Neural cell (in vitro differentiated cells): Measurements from ENCODE around the gene GMDS. TPM values are rescaled to one million over a fixed set of nuclear protein-coding genes. Genes with fewer than 3 reads are reported as not detected.

ENCODE experiments used
- H2AFZ ChIP-seq: fragments of 200-600, 300-800 bp; sonication (generic), shearing (Covaris generic); 2 replicates; pipeline ENCODE4 v1.6.0; 2014; ENCODE audit warnings: low read depth, mild to moderate bottlenecking, antibody characterized with exemption, low read length, moderate library complexity
- H3F3A ChIP-seq: fragments of 200-600 bp; shearing (Covaris generic); 2 replicates; pipeline ENCODE4 v1.6.1; 2016; ENCODE audit warnings: mild to moderate bottlenecking, moderate library complexity, mixed read lengths, antibody characterized with exemption, low read length; ENCODE audit not compliant: insufficient read depth, poor library complexity, severe bottlenecking
- H3K27ac ChIP-seq: fragments of 200-600, 300-800 bp; sonication (generic), shearing (Covaris generic); 2 replicates; pipeline ENCODE4 v1.5.1; 2014; ENCODE audit warnings: mild to moderate bottlenecking, low read length, moderate library complexity
- H3K27me3 ChIP-seq: fragments of 300-800, 200-600 bp; sonication (generic), shearing (Covaris generic); 2 replicates; pipeline ENCODE4 v1.6.0; 2014; ENCODE audit warnings: mild to moderate bottlenecking, low read depth, low read length, moderate library complexity; ENCODE audit not compliant: insufficient read depth
- H3K36me3 ChIP-seq: fragments of 300-800, 200-600 bp; sonication (generic), shearing (Covaris generic); 2 replicates; pipeline ENCODE4 v1.5.1; 2014; ENCODE audit warnings: mild to moderate bottlenecking, antibody characterized with exemption, low read length, moderate library complexity; ENCODE audit not compliant: insufficient read depth
- H3K4me2 ChIP-seq: fragments of 300-800, 200-600 bp; sonication (generic), shearing (Covaris generic); 2 replicates; pipeline ENCODE4 v1.6.0; 2014; ENCODE audit warnings: mild to moderate bottlenecking, low read length
- H3K4me3 ChIP-seq: fragments of 300-800, 200-600 bp; sonication (generic), shearing (Covaris generic); 2 replicates; pipeline ENCODE4 v1.5.1; 2014; ENCODE audit warnings: mild to moderate bottlenecking, low read length, moderate library complexity
- H3K79me2 ChIP-seq: fragments of 200-600 bp; shearing (Covaris generic); replicated peaks from 2 replicates; pipeline ENCODE4 v1.6.0; 2014; ENCODE audit warnings: mild to moderate bottlenecking, low read length, moderate library complexity; ENCODE audit not compliant: insufficient read depth
- H3K9ac ChIP-seq: fragments of 300-800, 200-600 bp; sonication (generic), shearing (Covaris generic); 2 replicates; pipeline ENCODE4 v1.6.1; 2016; ENCODE audit warnings: mild to moderate bottlenecking, low read length, mixed read lengths
- H3K9me2 ChIP-seq: fragments of 200-600 bp; shearing (Covaris generic); 2 replicates; pipeline ENCODE4 v1.6.1; 2016; ENCODE audit warnings: mild to moderate bottlenecking, low read length, mixed read lengths; ENCODE audit not compliant: insufficient read depth
- H3K9me3 ChIP-seq: fragments of 200-600, 300-800 bp; sonication (generic), shearing (Covaris generic); 2 replicates; pipeline ENCODE4 v1.6.1; 2016; ENCODE audit warnings: mild to moderate bottlenecking, mixed run types, low read length, moderate library complexity, mixed read lengths
- H4K20me1 ChIP-seq: fragments of 200-600 bp; shearing (Covaris generic); 2 replicates; pipeline ENCODE4 v1.6.1; 2016; ENCODE audit warnings: mild to moderate bottlenecking, mixed run types; ENCODE audit not compliant: insufficient read depth
- EP300 ChIP-seq: fragments of 450-650 bp; conservative IDR thresholded peaks from 2 replicates; pipeline ENCODE4 v1.6.1; 2014; ENCODE audit warnings: antibody characterized with exemption, mild to moderate bottlenecking, moderate library complexity; ENCODE audit not compliant: poor library complexity, severe bottlenecking
- EZH2 ChIP-seq: fragments of 200-600, 300-800 bp; shearing (Covaris generic), sonication (generic); IDR thresholded peaks from 2 replicates; pipeline ENCODE4 v1.6.1; 2014; ENCODE audit warnings: antibody characterized with exemption, low read length, borderline replicate concordance, mild to moderate bottlenecking; ENCODE audit not compliant: insufficient read depth, poor library complexity, severe bottlenecking
- MXI1 ChIP-seq: fragments of 450-650 bp; conservative IDR thresholded peaks from 2 replicates; pipeline ENCODE4 v1.6.1; 2014; ENCODE audit warnings: antibody characterized with exemption, mild to moderate bottlenecking; ENCODE audit not compliant: poor library complexity, severe bottlenecking
- POLR2AphosphoS5 ChIP-seq: IDR thresholded peaks from 2 replicates; pipeline ENCODE4 v1.6.1; 2012
- RAD21 ChIP-seq: fragments of 450-650 bp; conservative IDR thresholded peaks from 2 replicates; pipeline ENCODE4 v1.6.1; 2014; ENCODE audit warnings: antibody characterized with exemption, mild to moderate bottlenecking, moderate library complexity
- SMC3 ChIP-seq: fragments of 450-650 bp; conservative IDR thresholded peaks from 2 replicates; pipeline ENCODE4 v1.6.1; 2014; ENCODE audit warnings: antibody characterized with exemption, mild to moderate bottlenecking, moderate library complexity; ENCODE audit not compliant: poor library complexity
- TAF1 ChIP-seq: IDR thresholded peaks from 2 replicates; pipeline ENCODE4 v1.6.1; 2012; ENCODE audit warnings: low read depth
- polyA plus RNA-seq: library from polyadenylated mRNA; depleted of rRNA; stranded (reverse); fragments of >200 nt; gene quantifications from 2 replicates; pipeline ENCODE4 v1.2.3, GENCODE V29; 2014
- TF ChIP-seq, protein P1 (sequence below): IDR thresholded peaks from 2 replicates; pipeline ENCODE4 v1.6.1; 2012; ENCODE audit warnings: borderline replicate concordance
- TF ChIP-seq, protein P2 (sequence below): fragments of 450-650 bp; IDR thresholded peaks from 2 replicates; pipeline ENCODE4 v1.5.1; 2014; ENCODE audit warnings: antibody characterized with exemption, mild to moderate bottlenecking, moderate library complexity; ENCODE audit not compliant: poor library complexity, severe bottlenecking

GMDS gene
- polyA plus RNA-seq, 1 donor from 2014 or later: 11.4 TPM

DNA sequence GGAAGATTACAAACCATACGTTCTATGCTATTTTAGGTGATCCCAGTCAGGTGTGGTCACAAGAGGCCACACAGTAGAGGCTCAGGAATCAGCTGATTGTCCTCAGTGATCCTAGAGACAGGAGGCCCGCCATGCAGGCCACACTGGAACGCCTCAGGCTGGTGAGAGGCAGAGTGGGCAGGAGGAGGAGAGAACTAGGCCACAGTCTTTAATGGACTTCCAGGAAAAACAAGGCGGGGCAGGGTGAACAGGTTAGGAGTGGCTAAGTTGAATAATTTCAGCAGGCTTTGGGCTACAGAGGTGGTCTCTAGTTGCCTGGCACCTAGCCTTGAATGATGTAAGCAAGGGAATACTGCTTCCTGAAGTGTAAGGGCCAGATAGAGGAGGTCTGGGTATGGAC, 101.2 kb downstream of the GMDS start:
- TF ChIP-seq MXI1 (no peak), RAD21 (no peak), EZH2 (no peak), TAF1 (no peak), POLR2AphosphoS5 (no peak), EP300 (no peak)
- TF ChIP-seq, protein P1, sequence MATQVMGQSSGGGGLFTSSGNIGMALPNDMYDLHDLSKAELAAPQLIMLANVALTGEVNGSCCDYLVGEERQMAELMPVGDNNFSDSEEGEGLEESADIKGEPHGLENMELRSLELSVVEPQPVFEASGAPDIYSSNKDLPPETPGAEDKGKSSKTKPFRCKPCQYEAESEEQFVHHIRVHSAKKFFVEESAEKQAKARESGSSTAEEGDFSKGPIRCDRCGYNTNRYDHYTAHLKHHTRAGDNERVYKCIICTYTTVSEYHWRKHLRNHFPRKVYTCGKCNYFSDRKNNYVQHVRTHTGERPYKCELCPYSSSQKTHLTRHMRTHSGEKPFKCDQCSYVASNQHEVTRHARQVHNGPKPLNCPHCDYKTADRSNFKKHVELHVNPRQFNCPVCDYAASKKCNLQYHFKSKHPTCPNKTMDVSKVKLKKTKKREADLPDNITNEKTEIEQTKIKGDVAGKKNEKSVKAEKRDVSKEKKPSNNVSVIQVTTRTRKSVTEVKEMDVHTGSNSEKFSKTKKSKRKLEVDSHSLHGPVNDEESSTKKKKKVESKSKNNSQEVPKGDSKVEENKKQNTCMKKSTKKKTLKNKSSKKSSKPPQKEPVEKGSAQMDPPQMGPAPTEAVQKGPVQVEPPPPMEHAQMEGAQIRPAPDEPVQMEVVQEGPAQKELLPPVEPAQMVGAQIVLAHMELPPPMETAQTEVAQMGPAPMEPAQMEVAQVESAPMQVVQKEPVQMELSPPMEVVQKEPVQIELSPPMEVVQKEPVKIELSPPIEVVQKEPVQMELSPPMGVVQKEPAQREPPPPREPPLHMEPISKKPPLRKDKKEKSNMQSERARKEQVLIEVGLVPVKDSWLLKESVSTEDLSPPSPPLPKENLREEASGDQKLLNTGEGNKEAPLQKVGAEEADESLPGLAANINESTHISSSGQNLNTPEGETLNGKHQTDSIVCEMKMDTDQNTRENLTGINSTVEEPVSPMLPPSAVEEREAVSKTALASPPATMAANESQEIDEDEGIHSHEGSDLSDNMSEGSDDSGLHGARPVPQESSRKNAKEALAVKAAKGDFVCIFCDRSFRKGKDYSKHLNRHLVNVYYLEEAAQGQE: no peak
- TF ChIP-seq, protein P2, sequence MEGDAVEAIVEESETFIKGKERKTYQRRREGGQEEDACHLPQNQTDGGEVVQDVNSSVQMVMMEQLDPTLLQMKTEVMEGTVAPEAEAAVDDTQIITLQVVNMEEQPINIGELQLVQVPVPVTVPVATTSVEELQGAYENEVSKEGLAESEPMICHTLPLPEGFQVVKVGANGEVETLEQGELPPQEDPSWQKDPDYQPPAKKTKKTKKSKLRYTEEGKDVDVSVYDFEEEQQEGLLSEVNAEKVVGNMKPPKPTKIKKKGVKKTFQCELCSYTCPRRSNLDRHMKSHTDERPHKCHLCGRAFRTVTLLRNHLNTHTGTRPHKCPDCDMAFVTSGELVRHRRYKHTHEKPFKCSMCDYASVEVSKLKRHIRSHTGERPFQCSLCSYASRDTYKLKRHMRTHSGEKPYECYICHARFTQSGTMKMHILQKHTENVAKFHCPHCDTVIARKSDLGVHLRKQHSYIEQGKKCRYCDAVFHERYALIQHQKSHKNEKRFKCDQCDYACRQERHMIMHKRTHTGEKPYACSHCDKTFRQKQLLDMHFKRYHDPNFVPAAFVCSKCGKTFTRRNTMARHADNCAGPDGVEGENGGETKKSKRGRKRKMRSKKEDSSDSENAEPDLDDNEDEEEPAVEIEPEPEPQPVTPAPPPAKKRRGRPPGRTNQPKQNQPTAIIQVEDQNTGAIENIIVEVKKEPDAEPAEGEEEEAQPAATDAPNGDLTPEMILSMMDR: no peak
- no peak overlapping the region for H3K27ac ChIP-seq
- H3K9me3 ChIP-seq: no peaks in the 10 kb centered on the region
- H3K9me2 ChIP-seq: no peaks in the 10 kb centered on the region
- no peak overlapping the region for H3K9ac ChIP-seq
- H3F3A ChIP-seq: no peaks in the 10 kb centered on the region
- no peak overlapping the region for H3K4me2 ChIP-seq
- H3K36me3 ChIP-seq: no peaks in the 10 kb centered on the region
- H3K79me2 ChIP-seq: no peaks in the 10 kb centered on the region
- H3K27me3 ChIP-seq: no peaks in the 10 kb centered on the region
- H2AFZ ChIP-seq: no peak overlapping the region
- no peak overlapping the region for H3K4me3 ChIP-seq
- no peaks in the 10 kb centered on the region for H4K20me1 ChIP-seq

DNA sequence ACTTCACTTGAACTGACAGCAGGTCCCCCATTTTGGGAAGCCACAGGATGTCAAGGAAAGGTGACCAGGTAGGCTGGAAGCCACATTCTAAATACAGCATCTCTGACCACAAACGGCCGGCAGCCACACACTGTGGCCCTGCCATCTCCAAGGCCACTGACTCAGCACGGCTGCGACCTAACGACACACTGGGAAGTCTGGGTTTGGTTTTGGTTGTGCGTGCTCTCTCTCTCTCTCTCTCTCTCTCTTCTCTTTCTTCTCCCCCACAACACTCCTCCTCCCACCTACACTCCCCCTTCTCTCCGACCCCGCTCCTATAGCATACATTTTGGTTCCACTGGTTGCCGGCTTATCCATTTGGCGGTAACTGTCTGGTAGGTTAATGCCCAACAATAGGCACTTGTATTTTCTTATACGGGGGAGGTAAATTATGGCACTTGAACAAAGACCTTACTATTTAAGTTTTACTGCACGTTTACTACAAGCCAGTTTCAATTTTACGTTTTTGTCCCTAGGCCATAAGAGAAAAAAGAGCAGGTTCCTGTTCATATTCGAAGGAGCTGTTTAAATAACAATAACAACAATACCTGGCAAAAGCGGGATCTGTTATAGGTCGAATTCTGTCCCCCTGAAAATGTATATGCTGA, 103.6 kb downstream of the GMDS start:
- TF ChIP-seq, protein P2: no peak
- TF ChIP-seq SMC3 (no peak), EZH2 (no peak), POLR2AphosphoS5 (no peak), RAD21 (no peak), EP300 (no peak), MXI1 (no peak), TAF1 (no peak)
- TF ChIP-seq, protein P1: no peak
- no peaks in the 10 kb centered on the region for H3K79me2 ChIP-seq

More for the DNA sequence above, 103.6 kb downstream of the GMDS start:
- Histone ChIP-seq H3K9ac (no peak overlapping the region), H3K4me3 (no peak overlapping the region), H3K27me3 (no peaks in the 10 kb centered on the region), H3K4me2 (no peak overlapping the region), H2AFZ (no peak overlapping the region), H4K20me1 (no peaks in the 10 kb centered on the region), H3K27ac (peak overlapping the region; percentile 71), H3K9me2 (no peaks in the 10 kb centered on the region), H3K9me3 (no peaks in the 10 kb centered on the region), H3K36me3 (no peaks in the 10 kb centered on the region), H3F3A (no peaks in the 10 kb centered on the region)
